SHP77 treated with DMSO at 0.1 percent for 48 hours (cell line): ENCODE results near the gene CENATAC.
"Not testable (repeated sequence)": the region's sequence is repeated elsewhere in the genome, so short reads cannot be mapped to it uniquely, and the experiment has no call there.

Experiments used
- DNase-seq: peaks from one replicate; lab custom pipeline; 2025; lab: John Stamatoyannopoulos, UW

CENATAC gene

DNA sequence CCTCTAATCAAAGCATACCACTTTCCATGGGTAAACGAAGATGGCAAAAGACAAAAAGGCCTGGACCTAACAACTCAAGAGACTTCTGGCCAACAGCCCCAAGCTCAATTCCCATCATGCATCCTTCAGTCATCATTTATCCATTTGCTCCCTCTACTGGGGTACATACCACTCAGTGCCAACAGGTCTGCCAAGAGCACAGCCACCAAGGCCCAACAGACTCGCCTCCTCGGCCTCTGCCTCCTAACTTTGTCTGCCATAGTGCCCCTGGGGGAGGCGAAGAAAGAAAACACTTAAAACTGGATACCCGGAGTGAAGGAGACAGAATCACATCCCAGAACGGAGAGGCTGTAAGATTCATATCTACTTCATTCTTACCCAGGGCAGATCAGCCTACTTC lies 58.0 kb downstream of the CENATAC start:
- no peak for DNase-seq

- no peak for DNase-seq
These were observed 58.6 kb downstream of the CENATAC start for GRCh38 chr11:119056421-119056999.

GRCh38 chr11:119057000-119057769 lies 59.2 kb downstream of the CENATAC start, which contains the start of gene HYOU1:
TSS of gene HYOU1 (minus strand) at chr11:119057205. CDS start at chr11:119056160, 1,045 bp downstream.
- peak; percentile 91 for DNase-seq

DNA sequence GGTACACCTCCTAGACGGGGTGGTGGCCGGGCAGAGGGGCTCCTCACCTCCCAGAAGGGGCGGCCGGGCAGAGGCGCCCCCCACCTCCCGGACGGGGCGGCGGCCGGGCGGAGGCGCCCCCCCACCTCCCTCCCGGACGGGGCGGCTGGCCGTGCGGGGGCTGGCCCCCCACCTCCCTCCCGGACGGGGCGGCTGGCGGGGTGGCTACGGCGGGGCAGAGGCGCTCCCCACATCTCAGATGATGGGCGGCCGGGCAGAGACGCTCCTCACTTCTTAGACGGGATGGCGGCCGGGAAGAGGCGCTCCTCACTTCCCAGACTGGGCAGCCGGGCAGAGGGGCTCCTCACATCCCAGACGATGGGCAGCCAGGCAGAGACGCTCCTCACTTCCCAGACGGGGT lies 61.2 kb downstream of the CENATAC start:
- not testable (repeated sequence) for DNase-seq

DNA sequence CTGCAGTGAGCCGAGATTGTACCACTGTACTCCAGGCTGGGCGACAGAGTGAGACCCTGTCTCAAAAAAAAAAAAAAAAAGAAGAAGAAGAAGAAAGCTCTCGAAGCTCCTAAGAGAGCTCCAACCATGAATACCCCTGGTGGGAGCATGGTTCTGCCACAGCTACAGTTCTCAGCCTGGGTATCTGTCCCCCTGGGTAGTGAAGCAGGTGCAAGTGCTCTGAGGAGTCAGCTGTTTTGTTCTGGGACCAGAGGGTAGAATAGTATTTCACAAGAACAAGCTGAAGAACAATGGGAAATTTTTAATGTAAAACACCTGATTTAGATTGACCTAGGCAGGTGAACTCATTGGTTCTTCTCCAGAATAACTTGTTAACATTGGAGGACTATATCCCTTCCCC lies 63.3 kb downstream of the CENATAC start:
- no peak for DNase-seq

DNA sequence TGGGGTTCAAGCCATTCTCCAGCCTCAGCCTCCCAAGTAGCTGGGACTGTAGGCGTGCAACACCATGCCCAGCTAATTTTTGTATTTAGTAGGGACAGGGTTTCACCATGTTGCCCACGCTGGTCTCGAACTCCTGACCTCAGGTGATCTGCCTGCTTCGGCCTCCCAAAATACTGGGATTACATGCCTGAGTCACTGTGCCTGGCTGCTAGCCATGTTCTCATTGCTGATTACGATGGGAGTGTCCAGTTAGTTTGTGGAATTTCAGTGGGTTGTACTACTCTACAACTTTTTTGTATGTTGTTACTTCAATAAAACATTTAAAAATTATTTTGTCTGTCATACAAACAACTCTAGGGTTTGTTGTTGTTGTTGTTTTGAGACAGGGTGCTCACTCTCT lies 64.8 kb downstream of the CENATAC start:
- DNase-seq, result no peak

- no peak for DNase-seq
These were observed 67.4 kb downstream of the CENATAC start for GRCh38 chr11:119065369-119065768.
